K562 (cell line): Measurements from ENCODE around the gene MTHFD2. TPM values are rescaled to one million over a fixed set of nuclear protein-coding genes. Genes with fewer than 3 reads are reported as not detected.

ENCODE experiments used
- ATF1 ChIP-seq, 2 experiments: fragments of 450-650 bp in 1 of 2; IDR thresholded peaks; 2 replicates each; pipeline ENCODE4 v1.6.1; 2016; ENCODE audit warnings: missing compliant biosample characterization in 1 of 2, missing genetic modification characterization in 1 of 2
- HDAC1 ChIP-seq, 2 experiments: fragments of 450-650 bp; IDR thresholded peaks; 2 replicates each; pipeline ENCODE4 v1.6.1; 2016 to 2017; ENCODE audit warnings: inconsistent platforms in 1 of 2, mild to moderate bottlenecking in 1 of 2, moderate library complexity in 1 of 2
- KLF16 ChIP-seq: IDR thresholded peaks from 2 replicates; pipeline ENCODE4 v1.6.1; 2016; ENCODE audit warnings: antibody characterized with exemption
- LEF1 ChIP-seq: fragments of 450-650 bp; IDR thresholded peaks from 2 replicates; pipeline ENCODE4 v1.6.1; 2016; ENCODE audit warnings: mild to moderate bottlenecking
- MGA ChIP-seq: fragments of 450-650 bp; IDR thresholded peaks from 2 replicates; pipeline ENCODE4 v1.6.1; 2016; ENCODE audit warnings: mild to moderate bottlenecking, moderate library complexity
- NR2C2 ChIP-seq, 2 experiments: fragments of 200-800 bp in 1 of 2; sonication (Bioruptor generic) in 1 of 2; sonication (generic) in 1 of 2; formaldehyde crosslinking in 1 of 2; IDR thresholded peaks; 2 replicates each; pipeline versions ENCODE4 v1.6.1 to v1.8.0; 2016 to 2022; ENCODE audit warnings: mild to moderate bottlenecking in 1 of 2, missing compliant biosample characterization in 1 of 2, missing genetic modification characterization in 1 of 2, missing genetic modification reagents in 1 of 2
- POLR2AphosphoS5 ChIP-seq: IDR thresholded peaks from 2 replicates; pipeline ENCODE4 v1.6.1; 2011; ENCODE audit warnings: mild to moderate bottlenecking, low read depth, low read length, moderate library complexity; ENCODE audit not compliant: control insufficient read depth, insufficient read depth
- RAD21 ChIP-seq, 2 experiments: fragments of 250-450 bp in 1 of 2; fragments of 450-650 bp in 1 of 2; sonication (Bioruptor Pico) in 1 of 2; formaldehyde crosslinking in 1 of 2; IDR thresholded peaks in 1 of 2; conservative IDR thresholded peaks in 1 of 2; 2 replicates each; pipeline versions ENCODE4 v1.4.0 to v1.8.0; 2020 to 2022; ENCODE audit warnings: mild to moderate bottlenecking in 2 of 2, moderate library complexity in 1 of 2
- TOE1 ChIP-seq, 2 experiments: fragments of 450-650 bp in 1 of 2; sonication (generic) in 1 of 2; formaldehyde crosslinking in 1 of 2; IDR thresholded peaks; 2 replicates each; pipeline versions ENCODE4 v1.7.1 to v1.8.0; 2016 to 2022; ENCODE audit warnings: borderline replicate concordance in 2 of 2, mild to moderate bottlenecking in 2 of 2, antibody characterized with exemption in 1 of 2, inconsistent platforms in 1 of 2, low read depth in 1 of 2, missing genetic modification reagents in 1 of 2, moderate library complexity in 1 of 2
- polyA plus RNA-seq, 8 experiments: library from polyadenylated mRNA; depleted of rRNA in 4 of 8; stranded (reverse) in 5 of 8; unstranded in 3 of 8; fragments of >200 nt; fragmentation: Nextera tagmentation in 2 of 8; fragmentation: Illumina TruSeq in 1 of 8; extraction: Ambion mirVana in 2 of 8; extraction: Trizol in 1 of 8; gene quantifications; 2 replicates each; pipeline versions ENCODE4 v1.2.1 to v1.2.3, GENCODE V29; 2011 to 2014; ENCODE audit warnings: inconsistent platforms in 1 of 8, missing spikeins in 1 of 8
- total RNA-seq, 7 experiments: library from RNA; depleted of rRNA in 6 of 7; stranded (reverse); fragments of >200 nt in 6 of 7; fragmentation: Illumina TruSeq in 2 of 7; extraction: Trizol in 2 of 7; gene quantifications; 2 replicates each; pipeline versions ENCODE4 v1.2.1 to v1.2.3, GENCODE V29; 2011 to 2021; ENCODE audit warnings: low replicate concordance in 1 of 7
- TF ChIP-seq, protein P1 (sequence below): fragments of 450-650 bp; IDR thresholded peaks from 2 replicates; pipeline ENCODE4 v1.6.1; 2017; ENCODE audit warnings: antibody characterized with exemption, mild to moderate bottlenecking

The MTHFD2 gene
- total and polyA plus RNA-seq, 9 of the 15 experiments (the other 6 are each of a cell fraction or from before 2014, with no cell fraction given), result 113 to 520 (median 234) TPM

- TF ChIP-seq, protein P1, sequence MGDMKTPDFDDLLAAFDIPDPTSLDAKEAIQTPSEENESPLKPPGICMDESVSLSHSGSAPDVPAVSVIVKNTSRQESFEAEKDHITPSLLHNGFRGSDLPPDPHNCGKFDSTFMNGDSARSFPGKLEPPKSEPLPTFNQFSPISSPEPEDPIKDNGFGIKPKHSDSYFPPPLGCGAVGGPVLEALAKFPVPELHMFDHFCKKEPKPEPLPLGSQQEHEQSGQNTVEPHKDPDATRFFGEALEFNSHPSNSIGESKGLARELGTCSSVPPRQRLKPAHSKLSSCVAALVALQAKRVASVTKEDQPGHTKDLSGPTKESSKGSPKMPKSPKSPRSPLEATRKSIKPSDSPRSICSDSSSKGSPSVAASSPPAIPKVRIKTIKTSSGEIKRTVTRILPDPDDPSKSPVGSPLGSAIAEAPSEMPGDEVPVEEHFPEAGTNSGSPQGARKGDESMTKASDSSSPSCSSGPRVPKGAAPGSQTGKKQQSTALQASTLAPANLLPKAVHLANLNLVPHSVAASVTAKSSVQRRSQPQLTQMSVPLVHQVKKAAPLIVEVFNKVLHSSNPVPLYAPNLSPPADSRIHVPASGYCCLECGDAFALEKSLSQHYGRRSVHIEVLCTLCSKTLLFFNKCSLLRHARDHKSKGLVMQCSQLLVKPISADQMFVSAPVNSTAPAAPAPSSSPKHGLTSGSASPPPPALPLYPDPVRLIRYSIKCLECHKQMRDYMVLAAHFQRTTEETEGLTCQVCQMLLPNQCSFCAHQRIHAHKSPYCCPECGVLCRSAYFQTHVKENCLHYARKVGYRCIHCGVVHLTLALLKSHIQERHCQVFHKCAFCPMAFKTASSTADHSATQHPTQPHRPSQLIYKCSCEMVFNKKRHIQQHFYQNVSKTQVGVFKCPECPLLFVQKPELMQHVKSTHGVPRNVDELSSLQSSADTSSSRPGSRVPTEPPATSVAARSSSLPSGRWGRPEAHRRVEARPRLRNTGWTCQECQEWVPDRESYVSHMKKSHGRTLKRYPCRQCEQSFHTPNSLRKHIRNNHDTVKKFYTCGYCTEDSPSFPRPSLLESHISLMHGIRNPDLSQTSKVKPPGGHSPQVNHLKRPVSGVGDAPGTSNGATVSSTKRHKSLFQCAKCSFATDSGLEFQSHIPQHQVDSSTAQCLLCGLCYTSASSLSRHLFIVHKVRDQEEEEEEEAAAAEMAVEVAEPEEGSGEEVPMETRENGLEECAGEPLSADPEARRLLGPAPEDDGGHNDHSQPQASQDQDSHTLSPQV, result peak; percentile 84
- no peak for TF ChIP-seq NR2C2 (CRISPR knock-in tag; IDR thresholded peaks at IDR 0.05)
- peak; percentile 79 for TF ChIP-seq NR2C2 (tag; IDR thresholded peaks at IDR 0.05)
- TF ChIP-seq POLR2AphosphoS5, result peak; percentile 53; the same call in 1 of the 2 replicates
- no peak for TF ChIP-seq ATF1 (CRISPR knock-in tag; IDR thresholded peaks at IDR 0.05)
- TF ChIP-seq ATF1 (tag; IDR thresholded peaks at IDR 0.05), result peak; percentile 80
- no peak for TF ChIP-seq KLF16
- 0 out of 4 replicates have a peak, but pooled peaks of 1 of the 2 experiments have one; percentile 4 for TF ChIP-seq RAD21 (CRISPR knock-in tag; conservative IDR thresholded peaks at IDR 0.05 in 1 of 2, IDR thresholded peaks at IDR 0.05 in 1 of 2)
- TF ChIP-seq MGA, result peak; percentile 74
- TF ChIP-seq LEF1, result 0 out of 2 replicates have a peak, but pooled peaks have one; percentile 20
- TF ChIP-seq HDAC1 (IDR thresholded peaks at IDR 0.05), result peak in 1 of 2 experiments; percentile 75; a peak in 1 of 4 replicates
- no peak for TF ChIP-seq TOE1 (IDR thresholded peaks at IDR 0.05; ENCODE audit: borderline replicate concordance)
- no peak for TF ChIP-seq TOE1 (CRISPR knock-in tag; IDR thresholded peaks at IDR 0.05; ENCODE audit: borderline replicate concordance, low read depth)
Measured at GRCh38 chr2:74206180-74206688, 7.8 kb downstream of the MTHFD2 start (continued).
